Thyroid gland (tissue), 4 donors: Measurements from ENCODE around the gene RXFP4.

Experiments used
- CTCF ChIP-seq, 6 experiments: fragments of 200-600 bp in 3 of 6; fragments of 450-650 bp in 3 of 6; sonication (generic) in 3 of 6; IDR thresholded peaks; one replicate each; pipeline ENCODE4 v1.5.1; 2016 to 2019; ENCODE audit warnings: antibody characterized with exemption in 6 of 6, mild to moderate bottlenecking in 2 of 6, inconsistent platforms in 1 of 6, moderate library complexity in 1 of 6
- POLR2A ChIP-seq, 2 donors: fragments of 450-650 bp; IDR thresholded peaks; one replicate each; pipeline ENCODE4 v1.6.1; 2017; ENCODE audit warnings: antibody characterized with exemption in 2 of 2, mild to moderate bottlenecking in 2 of 2, moderate library complexity in 1 of 2

GRCh38 chr1:155941845-155942531 lies 550 bp downstream of the RXFP4 start:
- TF ChIP-seq POLR2A (IDR thresholded peaks at IDR 0.05) (no peak), CTCF (IDR thresholded peaks at IDR 0.05) (no peak)
